ENCODE data around the gene BACE1-AS. TPM values are rescaled to one million over a fixed set of nuclear protein-coding genes. Genes with fewer than 3 reads are reported as not detected.

Gene BACE1-AS
- total and polyA plus RNA-seq, 2 donors (not counting 1 experiment from before 2014, with no cell fraction given): 4.2 to 4.5 TPM

- no peak overlapping the region for H3K4me2 ChIP-seq (ENCODE audit: extremely low read depth, insufficient read depth, low read length)
- H3K4me3 ChIP-seq (replicated peaks in 1 of 4; ENCODE audit: control extremely low read depth in 1 of 4, insufficient read depth in 1 of 4, low read depth in 3 of 4, low read length in 4 of 4): no peak overlapping the region
- DNase-seq (ENCODE audit: low read depth in 2 of 2): no peak
- TF ChIP-seq EZH2 (IDR thresholded peaks at IDR 0.05; ENCODE audit: low read length, missing control alignments): no peak
- TF ChIP-seq, protein P1, sequence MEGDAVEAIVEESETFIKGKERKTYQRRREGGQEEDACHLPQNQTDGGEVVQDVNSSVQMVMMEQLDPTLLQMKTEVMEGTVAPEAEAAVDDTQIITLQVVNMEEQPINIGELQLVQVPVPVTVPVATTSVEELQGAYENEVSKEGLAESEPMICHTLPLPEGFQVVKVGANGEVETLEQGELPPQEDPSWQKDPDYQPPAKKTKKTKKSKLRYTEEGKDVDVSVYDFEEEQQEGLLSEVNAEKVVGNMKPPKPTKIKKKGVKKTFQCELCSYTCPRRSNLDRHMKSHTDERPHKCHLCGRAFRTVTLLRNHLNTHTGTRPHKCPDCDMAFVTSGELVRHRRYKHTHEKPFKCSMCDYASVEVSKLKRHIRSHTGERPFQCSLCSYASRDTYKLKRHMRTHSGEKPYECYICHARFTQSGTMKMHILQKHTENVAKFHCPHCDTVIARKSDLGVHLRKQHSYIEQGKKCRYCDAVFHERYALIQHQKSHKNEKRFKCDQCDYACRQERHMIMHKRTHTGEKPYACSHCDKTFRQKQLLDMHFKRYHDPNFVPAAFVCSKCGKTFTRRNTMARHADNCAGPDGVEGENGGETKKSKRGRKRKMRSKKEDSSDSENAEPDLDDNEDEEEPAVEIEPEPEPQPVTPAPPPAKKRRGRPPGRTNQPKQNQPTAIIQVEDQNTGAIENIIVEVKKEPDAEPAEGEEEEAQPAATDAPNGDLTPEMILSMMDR (conservative IDR thresholded peaks at IDR 0.05 in 1 of 2, IDR thresholded peaks at IDR 0.05 in 1 of 2; ENCODE audit: low read depth in 1 of 2, low read length in 2 of 2): no peak
- peaks cover 7% of the 10 kb centered on the region for H3K36me3 ChIP-seq (ENCODE audit: control insufficient read depth, insufficient read depth, low read length)
- no peaks in the 10 kb centered on the region for H3K27me3 ChIP-seq (ENCODE audit: control insufficient read depth, insufficient read depth, low read length)
- H3K9ac ChIP-seq (ENCODE audit: insufficient read depth, low read length): no peak overlapping the region
- no peaks in the 10 kb centered on the region for H4K20me1 ChIP-seq (ENCODE audit: control insufficient read depth, extremely low read depth, insufficient read depth, low read length)
- H3K27ac ChIP-seq (ENCODE audit: insufficient read depth, low read length): no peak overlapping the region
- peaks cover 9% of the 10 kb centered on the region for H3K79me2 ChIP-seq (ENCODE audit: control insufficient read depth, insufficient read depth, low read length)
- H3K4me1 ChIP-seq (ENCODE audit: control insufficient read depth, extremely low read depth, insufficient read depth, low read length): peaks cover 5% of the 10 kb centered on the region
- H3K9me3 ChIP-seq (ENCODE audit: control insufficient read depth, insufficient read depth, low read depth, low read length): no peaks in the 10 kb centered on the region
- H2AFZ ChIP-seq (ENCODE audit: low read length): no peak overlapping the region
Measured at GRCh38 chr11:117333917-117334316, 42.8 kb downstream of the BACE1-AS start.

- Histone ChIP-seq H3K9me3 (ENCODE audit: control insufficient read depth, insufficient read depth, low read depth, low read length) (no peaks in the 10 kb centered on the region), H3K79me2 (ENCODE audit: control insufficient read depth, insufficient read depth, low read length) (peaks cover 2% of the 10 kb centered on the region), H3K36me3 (ENCODE audit: control insufficient read depth, insufficient read depth, low read length) (peaks cover 7% of the 10 kb centered on the region), H3K27me3 (ENCODE audit: control insufficient read depth, insufficient read depth, low read length) (no peaks in the 10 kb centered on the region), H2AFZ (ENCODE audit: low read length) (no peak overlapping the region), H4K20me1 (ENCODE audit: control insufficient read depth, extremely low read depth, insufficient read depth, low read length) (no peaks in the 10 kb centered on the region), H3K4me3 (replicated peaks in 1 of 4; ENCODE audit: control extremely low read depth in 1 of 4, insufficient read depth in 1 of 4, low read depth in 3 of 4, low read length in 4 of 4) (no peak overlapping the region), H3K27ac (ENCODE audit: insufficient read depth, low read length) (no peak overlapping the region), H3K9ac (ENCODE audit: insufficient read depth, low read length) (no peak overlapping the region), H3K4me1 (ENCODE audit: control insufficient read depth, extremely low read depth, insufficient read depth, low read length) (no peaks in the 10 kb centered on the region), H3K4me2 (ENCODE audit: extremely low read depth, insufficient read depth, low read length) (no peak overlapping the region)
- no peak for DNase-seq (ENCODE audit: low read depth in 2 of 2)
- TF ChIP-seq EZH2 (IDR thresholded peaks at IDR 0.05; ENCODE audit: low read length, missing control alignments): no peak
- TF ChIP-seq, protein P1 (conservative IDR thresholded peaks at IDR 0.05 in 1 of 2, IDR thresholded peaks at IDR 0.05 in 1 of 2; ENCODE audit: low read depth in 1 of 2, low read length in 2 of 2): no peak
Measured at GRCh38 chr11:117334896-117335295, 43.8 kb downstream of the BACE1-AS start.

DNA sequence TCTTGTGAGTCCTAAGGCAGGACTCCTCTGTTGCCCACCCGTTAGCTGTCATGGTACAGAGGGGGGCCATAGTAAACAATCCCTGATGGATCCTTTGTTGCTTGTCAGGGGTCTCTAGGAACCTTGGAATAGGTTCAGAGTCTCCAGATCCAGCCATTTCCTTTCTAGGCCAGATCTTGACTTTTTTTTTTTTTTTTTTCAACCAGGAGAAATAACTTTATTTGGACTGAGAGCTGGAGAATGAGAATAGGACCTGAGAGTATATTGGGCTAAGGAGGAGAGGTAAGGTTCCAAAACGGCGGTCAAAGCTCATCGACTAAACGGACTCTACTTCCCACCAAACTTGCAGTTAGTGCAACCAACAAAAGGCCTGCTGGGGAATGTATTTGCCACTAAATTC lies 44.3 kb downstream of the BACE1-AS start:
- H3K9me3 ChIP-seq (ENCODE audit: control insufficient read depth, insufficient read depth, low read depth, low read length): no peaks in the 10 kb centered on the region
- peaks cover 7% of the 10 kb centered on the region for H3K36me3 ChIP-seq (ENCODE audit: control insufficient read depth, insufficient read depth, low read length)
- H3K4me1 ChIP-seq (ENCODE audit: control insufficient read depth, extremely low read depth, insufficient read depth, low read length): no peaks in the 10 kb centered on the region
- H2AFZ ChIP-seq (ENCODE audit: low read length): no peak overlapping the region
- no peaks in the 10 kb centered on the region for H4K20me1 ChIP-seq (ENCODE audit: control insufficient read depth, extremely low read depth, insufficient read depth, low read length)
- no peak overlapping the region for H3K27ac ChIP-seq (ENCODE audit: insufficient read depth, low read length)
- DNase-seq (ENCODE audit: low read depth in 2 of 2): no peak
- H3K4me2 ChIP-seq (ENCODE audit: extremely low read depth, insufficient read depth, low read length): no peak overlapping the region
- H3K27me3 ChIP-seq (ENCODE audit: control insufficient read depth, insufficient read depth, low read length): no peaks in the 10 kb centered on the region
- H3K9ac ChIP-seq (ENCODE audit: insufficient read depth, low read length): no peak overlapping the region
- no peak for TF ChIP-seq EZH2 (IDR thresholded peaks at IDR 0.05; ENCODE audit: low read length, missing control alignments)
- TF ChIP-seq, protein P1 (conservative IDR thresholded peaks at IDR 0.05 in 1 of 2, IDR thresholded peaks at IDR 0.05 in 1 of 2; ENCODE audit: low read depth in 1 of 2, low read length in 2 of 2): no peak
- H3K79me2 ChIP-seq (ENCODE audit: control insufficient read depth, insufficient read depth, low read length): peaks cover 2% of the 10 kb centered on the region
- no peak overlapping the region for H3K4me3 ChIP-seq (replicated peaks in 1 of 4; ENCODE audit: control extremely low read depth in 1 of 4, insufficient read depth in 1 of 4, low read depth in 3 of 4, low read length in 4 of 4)
